ENCODE data around the gene GRIP2. TPM values are rescaled to one million over a fixed set of nuclear protein-coding genes. Genes with fewer than 3 reads are reported as not detected.

The GRIP2 gene
- total RNA-seq, 4 donors from 2014 or later = 0.80 to 12.4 (median 1.4) TPM; not detected in 1

- H3K27me3 ChIP-seq = no peaks in the 10 kb centered on the region
- TF ChIP-seq POLR2A (IDR thresholded peaks at IDR 0.05) = no peak
- no peak for TF ChIP-seq CTCF (IDR thresholded peaks at IDR 0.05)
- H3K27ac ChIP-seq = no peak overlapping the region
- H3K36me3 ChIP-seq = no peaks in the 10 kb centered on the region
- H3K9me3 ChIP-seq = no peaks in the 10 kb centered on the region
- no peak overlapping the region for H3K4me3 ChIP-seq
- peaks cover 0 to 8% (median 0%) of the 10 kb centered on the region in 4 donors for H3K4me1 ChIP-seq
- no peak for DNase-seq
Observed at GRCh38 chr3:14560110-14560509, 20.0 kb upstream of the GRIP2 start.

- Histone ChIP-seq H3K4me3 (no peak overlapping the region), H3K27me3 (no peaks in the 10 kb centered on the region), H3K9me3 (no peaks in the 10 kb centered on the region), H3K27ac (no peak overlapping the region), H3K36me3 (no peaks in the 10 kb centered on the region), H3K4me1 (no peaks in the 10 kb centered on the region)
- TF ChIP-seq POLR2A (IDR thresholded peaks at IDR 0.05) = no peak
- no peak for TF ChIP-seq CTCF (IDR thresholded peaks at IDR 0.05)
- DNase-seq = no peak
Observed at GRCh38 chr3:14558029-14558428, 17.9 kb upstream of the GRIP2 start.

DNA sequence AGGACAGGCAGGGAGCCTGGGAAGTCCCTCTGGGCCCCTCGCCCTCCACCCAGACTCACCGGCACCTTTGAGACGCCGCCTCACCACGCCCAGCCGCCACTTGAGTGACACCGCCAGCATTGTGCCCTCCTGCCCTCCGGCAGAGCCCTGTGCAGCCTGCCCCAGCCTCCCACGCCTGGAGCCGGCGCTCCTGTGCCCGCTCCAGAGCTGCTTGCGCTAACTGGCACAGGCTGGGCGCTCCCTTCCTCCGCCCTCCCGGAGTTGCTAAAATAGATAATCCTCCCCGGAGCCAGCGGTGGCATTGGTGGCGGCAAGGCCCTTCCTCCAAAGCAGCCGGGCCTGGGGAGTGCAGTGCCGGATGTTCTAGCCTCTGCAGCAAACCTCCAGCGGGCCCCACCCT, 15.7 kb upstream of the GRIP2 start:
- Histone ChIP-seq H3K4me1 (no peaks in the 10 kb centered on the region), H3K4me3 (no peak overlapping the region)
- DNase-seq = peak in 2 of 3 donors; percentile 58 to 70

GRCh38 chr3:14554715-14555114, 14.6 kb upstream of the GRIP2 start:
- H3K9me3 ChIP-seq = no peaks in the 10 kb centered on the region
- no peak overlapping the region for H3K4me3 ChIP-seq
- DNase-seq = no peak
- no peaks in the 10 kb centered on the region for H3K36me3 ChIP-seq
- no peaks in the 10 kb centered on the region for H3K4me1 ChIP-seq
- TF ChIP-seq POLR2A (IDR thresholded peaks at IDR 0.05) = no peak
- TF ChIP-seq CTCF (IDR thresholded peaks at IDR 0.05) = no peak
- no peak overlapping the region for H3K27ac ChIP-seq
- no peaks in the 10 kb centered on the region for H3K27me3 ChIP-seq

More for the DNA sequence above, 15.7 kb upstream of the GRIP2 start:
- H3K27me3 ChIP-seq = no peaks in the 10 kb centered on the region
- TF ChIP-seq CTCF (IDR thresholded peaks at IDR 0.05) (no peak), POLR2A (IDR thresholded peaks at IDR 0.05) (no peak)
- no peak overlapping the region for H3K27ac ChIP-seq
- H3K9me3 ChIP-seq = no peaks in the 10 kb centered on the region
- H3K36me3 ChIP-seq = no peaks in the 10 kb centered on the region

GRCh38 chr3:14553871-14554270, 13.7 kb upstream of the GRIP2 start:
- Histone ChIP-seq H3K36me3 (no peaks in the 10 kb centered on the region), H3K27ac (no peak overlapping the region), H3K4me3 (no peak overlapping the region), H3K27me3 (no peaks in the 10 kb centered on the region), H3K9me3 (no peaks in the 10 kb centered on the region), H3K4me1 (no peaks in the 10 kb centered on the region)
- DNase-seq = no peak
- TF ChIP-seq POLR2A (IDR thresholded peaks at IDR 0.05) (no peak), CTCF (IDR thresholded peaks at IDR 0.05) (no peak)

- no peaks in the 10 kb centered on the region for H3K27me3 ChIP-seq
Observed at GRCh38 chr3:14552717-14553116, 12.6 kb upstream of the GRIP2 start.

More at GRCh38 chr3:14552717-14553116, 12.6 kb upstream of the GRIP2 start:
- peaks cover 0 to 7% (median 0%) of the 10 kb centered on the region in 4 donors for H3K4me1 ChIP-seq
- no peak for TF ChIP-seq CTCF (IDR thresholded peaks at IDR 0.05)
- TF ChIP-seq POLR2A (IDR thresholded peaks at IDR 0.05) = no peak
- no peak for DNase-seq
- H3K4me3 ChIP-seq = no peak overlapping the region
- no peak overlapping the region for H3K27ac ChIP-seq
- no peaks in the 10 kb centered on the region for H3K9me3 ChIP-seq
- H3K36me3 ChIP-seq = no peaks in the 10 kb centered on the region
